Tibial artery (tissue), 4 donors: ENCODE data around the gene OTUB1.

Experiments
- DNase-seq, 2 donors: peaks; one replicate each; pipeline ENCODE4 v3.0.0-alpha.2; 2019
- H3K27ac ChIP-seq, 2 donors: fragments of 200-600 bp; sonication (generic) in 1 of 2; 1 replicate in 1 of 2; 2 replicates in 1 of 2; pipeline ENCODE4 v1.5.1; 2018 to 2019; ENCODE audit warnings: mild to moderate bottlenecking in 1 of 2
- H3K27me3 ChIP-seq, 2 donors: fragments of 200-600 bp; sonication (generic) in 1 of 2; one replicate each; pipeline versions ENCODE4 v1.5.1 to v1.6.0; 2016 to 2019
- H3K36me3 ChIP-seq, 3 donors: fragments of 200-600 bp; sonication (generic) in 2 of 3; one replicate each; pipeline ENCODE4 v1.5.1; 2016 to 2019; ENCODE audit warnings: mild to moderate bottlenecking in 2 of 3
- H3K4me1 ChIP-seq, 4 donors: fragments of 200-600 bp; sonication (generic) in 2 of 4; 1 replicate in 3 of 4; 2 replicates in 1 of 4; pipeline ENCODE4 v1.5.1; 2016 to 2019
- H3K4me3 ChIP-seq, 2 donors: fragments of 200-600 bp; sonication (generic) in 1 of 2; 1 replicate in 1 of 2; 2 replicates in 1 of 2; pipeline ENCODE4 v1.5.1; 2018 to 2019; ENCODE audit warnings: mild to moderate bottlenecking in 2 of 2
- H3K9me3 ChIP-seq, 3 donors: fragments of 200-600 bp; sonication (generic) in 1 of 3; one replicate each; pipeline ENCODE4 v1.5.1; 2016 to 2019
- intact Hi-C: fragments of 100-400 bp; cut with DNase I; formaldehyde crosslinking; loops from one replicate; pipeline ENCODE4 v1.15.0; 2023; ENCODE audit warnings: low total_unique reads
- TF ChIP-seq, protein P1 (sequence below), 2 experiments: fragments of 200-600 bp in 1 of 2; fragments of 450-650 bp in 1 of 2; IDR thresholded peaks; one replicate each; pipeline ENCODE4 v1.5.1; 2017 to 2019; ENCODE audit warnings: antibody characterized with exemption in 2 of 2, mild to moderate bottlenecking in 1 of 2, moderate library complexity in 1 of 2

OTUB1 gene

DNA sequence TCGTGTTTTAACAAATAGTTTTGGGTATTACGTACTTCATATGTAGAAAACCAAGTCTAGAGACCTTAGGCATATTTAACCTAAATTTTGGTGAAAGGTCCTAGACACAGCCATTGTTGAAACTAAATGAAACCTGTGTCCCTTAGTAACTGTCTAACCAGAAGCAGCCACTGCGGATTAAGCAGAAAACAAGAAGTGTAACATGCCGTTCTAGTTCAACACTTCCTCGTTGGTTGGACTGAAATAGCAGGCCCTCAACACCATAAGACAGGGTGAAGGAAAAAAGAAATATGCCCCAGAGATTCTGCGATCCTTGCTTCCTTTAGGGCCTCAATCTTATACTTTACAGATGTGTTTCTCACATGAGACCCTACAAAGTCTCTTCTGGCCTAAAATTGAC lies 45.5 kb upstream of the OTUB1 start:
- H3K36me3 ChIP-seq: no peaks in the 10 kb centered on the region
- peaks cover 0 to 37% (median 22%) of the 10 kb centered on the region in 4 donors for H3K4me1 ChIP-seq
- H3K9me3 ChIP-seq: no peaks in the 10 kb centered on the region
- H3K4me3 ChIP-seq: no peak overlapping the region
- intact Hi-C loops: no loop called here
- DNase-seq: no peak
- H3K27ac ChIP-seq: no peak overlapping the region
- TF ChIP-seq, protein P1, sequence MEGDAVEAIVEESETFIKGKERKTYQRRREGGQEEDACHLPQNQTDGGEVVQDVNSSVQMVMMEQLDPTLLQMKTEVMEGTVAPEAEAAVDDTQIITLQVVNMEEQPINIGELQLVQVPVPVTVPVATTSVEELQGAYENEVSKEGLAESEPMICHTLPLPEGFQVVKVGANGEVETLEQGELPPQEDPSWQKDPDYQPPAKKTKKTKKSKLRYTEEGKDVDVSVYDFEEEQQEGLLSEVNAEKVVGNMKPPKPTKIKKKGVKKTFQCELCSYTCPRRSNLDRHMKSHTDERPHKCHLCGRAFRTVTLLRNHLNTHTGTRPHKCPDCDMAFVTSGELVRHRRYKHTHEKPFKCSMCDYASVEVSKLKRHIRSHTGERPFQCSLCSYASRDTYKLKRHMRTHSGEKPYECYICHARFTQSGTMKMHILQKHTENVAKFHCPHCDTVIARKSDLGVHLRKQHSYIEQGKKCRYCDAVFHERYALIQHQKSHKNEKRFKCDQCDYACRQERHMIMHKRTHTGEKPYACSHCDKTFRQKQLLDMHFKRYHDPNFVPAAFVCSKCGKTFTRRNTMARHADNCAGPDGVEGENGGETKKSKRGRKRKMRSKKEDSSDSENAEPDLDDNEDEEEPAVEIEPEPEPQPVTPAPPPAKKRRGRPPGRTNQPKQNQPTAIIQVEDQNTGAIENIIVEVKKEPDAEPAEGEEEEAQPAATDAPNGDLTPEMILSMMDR (IDR thresholded peaks at IDR 0.05): no peak
- no peaks in the 10 kb centered on the region for H3K27me3 ChIP-seq

DNA sequence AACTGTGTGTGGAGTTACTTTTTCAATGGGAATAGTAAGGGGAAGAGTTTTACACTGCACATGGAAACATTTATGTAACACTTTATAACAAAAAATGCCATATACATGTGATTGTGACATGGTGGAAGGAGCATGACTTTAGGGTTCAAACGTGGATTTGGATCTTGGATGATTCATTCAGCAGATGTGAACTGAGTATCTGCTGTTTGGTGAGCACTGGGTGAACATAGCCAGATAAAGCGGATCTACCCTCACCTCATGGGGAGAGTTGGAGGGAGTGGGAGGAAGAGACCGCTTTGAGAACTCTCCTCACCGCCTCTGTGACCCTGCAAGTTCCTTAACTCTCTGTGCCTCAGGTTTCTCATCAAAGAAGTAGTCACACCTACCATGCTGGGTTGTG lies 44.3 kb upstream of the OTUB1 start:
- peaks cover 0 to 40% (median 24%) of the 10 kb centered on the region in 4 donors for H3K4me1 ChIP-seq
- H3K4me3 ChIP-seq: no peak overlapping the region
- no peaks in the 10 kb centered on the region for H3K9me3 ChIP-seq
- intact Hi-C loops: no loop called here
- DNase-seq: no peak
- no peak overlapping the region for H3K27ac ChIP-seq
- TF ChIP-seq, protein P1 (IDR thresholded peaks at IDR 0.05): no peak
- H3K36me3 ChIP-seq: peaks cover 0 to 8% (median 0%) of the 10 kb centered on the region in 3 donors
- H3K27me3 ChIP-seq: no peaks in the 10 kb centered on the region

DNA sequence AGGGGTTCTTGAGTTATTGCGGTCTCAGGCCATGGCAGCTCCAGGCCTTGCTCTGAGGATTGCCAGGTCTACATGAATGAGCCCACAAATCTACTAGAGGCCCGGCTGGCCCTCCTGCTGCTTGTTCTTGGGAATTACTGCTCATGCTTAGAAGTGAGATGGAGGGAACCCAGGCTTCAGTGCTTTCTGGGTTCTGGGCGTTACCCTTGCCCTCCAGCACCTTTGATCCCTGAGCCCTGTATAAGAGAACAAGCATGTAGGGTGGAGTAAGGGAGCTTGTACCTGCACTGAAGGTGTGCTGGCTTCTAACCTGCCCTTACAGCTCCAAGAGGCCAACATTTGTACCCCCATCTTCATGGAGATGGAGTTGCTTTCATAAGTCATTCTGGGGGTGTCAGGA lies 43.4 kb upstream of the OTUB1 start:
- no peak overlapping the region for H3K4me3 ChIP-seq
- TF ChIP-seq, protein P1 (IDR thresholded peaks at IDR 0.05): no peak
- intact Hi-C loops: no loop called here
- H3K9me3 ChIP-seq: no peaks in the 10 kb centered on the region
- no peak for DNase-seq
- H3K27ac ChIP-seq: no peak overlapping the region
- H3K27me3 ChIP-seq: no peaks in the 10 kb centered on the region
- H3K4me1 ChIP-seq: peaks cover 0 to 40% (median 24%) of the 10 kb centered on the region in 4 donors
- H3K36me3 ChIP-seq: peaks cover 0 to 18% (median 0%) of the 10 kb centered on the region in 3 donors

DNA sequence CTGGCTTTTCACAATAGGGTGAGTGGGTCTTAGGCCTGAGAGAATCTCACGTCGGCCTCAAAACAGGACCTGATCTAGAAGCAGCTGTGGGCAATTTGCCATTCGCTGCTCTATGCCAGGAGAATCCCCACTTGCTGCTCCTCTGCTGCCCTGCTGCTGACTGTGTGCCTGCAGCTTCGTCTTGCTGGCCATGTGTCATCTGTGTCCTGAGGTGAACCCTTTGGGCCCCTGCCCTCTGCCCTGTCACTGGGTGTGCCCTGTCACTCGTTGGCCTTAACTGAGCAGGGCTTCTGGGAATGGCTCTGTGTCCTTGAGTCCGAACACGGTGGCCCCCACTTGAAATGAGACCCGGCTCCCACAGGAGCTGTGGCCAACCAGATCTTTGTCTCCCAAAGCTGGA lies 41.3 kb upstream of the OTUB1 start:
- Histone ChIP-seq H3K4me3 (no peak overlapping the region), H3K4me1 (peaks cover 0 to 23% (median 12%) of the 10 kb centered on the region in 4 donors), H3K36me3 (peaks cover 0 to 24% (median 9%) of the 10 kb centered on the region in 3 donors), H3K27me3 (no peaks in the 10 kb centered on the region), H3K27ac (peak overlapping the region; percentile 45 to 86), H3K9me3 (no peaks in the 10 kb centered on the region)
- peak; percentile 34 to 77 for DNase-seq
- TF ChIP-seq, protein P1 (IDR thresholded peaks at IDR 0.05): no peak
- intact Hi-C loops: loop anchor here (5.0 kb wide), 1 partner anchor 178 kb away; the partner anchor contains the start of gene ZFTA

DNA sequence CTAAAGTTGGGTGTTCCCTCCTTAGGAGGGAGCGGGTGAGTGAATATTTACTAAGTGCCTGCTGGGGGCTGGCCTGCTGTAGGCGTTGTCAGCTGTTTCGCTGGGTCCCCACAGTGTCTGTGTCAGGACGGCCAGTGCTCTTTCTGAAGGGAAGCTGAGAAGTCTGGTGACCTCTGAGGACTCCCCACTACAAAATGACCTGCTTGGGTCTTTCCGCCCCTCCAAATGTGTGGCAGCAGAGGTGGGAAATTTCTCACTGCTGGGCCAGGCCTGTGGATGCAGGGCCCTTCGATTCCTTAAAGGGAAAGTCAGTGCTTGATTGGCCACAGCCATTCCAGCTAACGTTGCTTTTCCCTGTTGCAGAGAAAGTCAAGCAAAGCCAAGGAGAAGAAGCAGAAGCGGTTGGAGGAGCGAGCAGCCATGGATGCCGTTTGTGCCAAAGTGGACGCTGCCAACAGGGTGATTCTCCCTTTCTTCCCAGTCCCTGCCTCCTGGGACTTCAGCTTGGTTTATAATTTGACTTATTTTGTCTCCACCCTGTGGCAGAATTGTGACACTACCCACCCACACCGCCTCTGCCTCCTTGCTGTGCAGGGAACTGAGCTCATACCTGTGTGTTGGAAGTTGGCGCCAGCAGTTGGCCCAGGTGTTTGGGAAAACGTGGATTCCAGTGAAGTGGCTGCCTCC lies 40.6 kb upstream of the OTUB1 start:
- Histone ChIP-seq H3K36me3 (peaks cover 0 to 24% (median 9%) of the 10 kb centered on the region in 3 donors), H3K4me1 (peaks cover 0 to 19% (median 9%) of the 10 kb centered on the region in 4 donors), H3K9me3 (no peaks in the 10 kb centered on the region), H3K4me3 (peak overlapping the region; percentile 3 to 16), H3K27ac (peak overlapping the region; percentile 45 to 86), H3K27me3 (no peaks in the 10 kb centered on the region)
- DNase-seq: peak; percentile 68 to 90
- TF ChIP-seq, protein P1 (IDR thresholded peaks at IDR 0.05): peak; percentile 78 to 95
- intact Hi-C loops: loop anchor here (1.0 to 5.0 kb wide), 2 partner anchors 108 to 178 kb away; partner anchors contain the start of gene ZFTA
